NCI-H2196 treated with DMSO at 0.1 percent for 48 hours (cell line): ENCODE results near the gene RBM22.
"Not testable (repeated sequence)": the region's sequence is repeated elsewhere in the genome, so short reads cannot be mapped to it uniquely, and the experiment has no call there.

Experiments used
- DNase-seq: peaks from one replicate; lab custom pipeline; 2025; ENCODE audit not compliant: unreplicated experiment; lab: John Stamatoyannopoulos, UW

Gene RBM22

GRCh38 chr5:150700594-150701377 lies at the start of gene RBM22:
Gene RBM22 (minus strand): TSS chr5:150701062. CDS start chr5:150700985, 77 bp downstream.
- peak; percentile 84 for DNase-seq

GRCh38 chr5:150750469-150750868 lies 49.6 kb upstream of the RBM22 start:
- no peak for DNase-seq

GRCh38 chr5:150743142-150743488 lies 42.3 kb upstream of the RBM22 start:
- not testable (repeated sequence) for DNase-seq

GRCh38 chr5:150742455-150743141 lies 41.7 kb upstream of the RBM22 start:
- DNase-seq: not testable (repeated sequence)

GRCh38 chr5:150740992-150741391 lies 40.1 kb upstream of the RBM22 start:
- no peak for DNase-seq

DNA sequence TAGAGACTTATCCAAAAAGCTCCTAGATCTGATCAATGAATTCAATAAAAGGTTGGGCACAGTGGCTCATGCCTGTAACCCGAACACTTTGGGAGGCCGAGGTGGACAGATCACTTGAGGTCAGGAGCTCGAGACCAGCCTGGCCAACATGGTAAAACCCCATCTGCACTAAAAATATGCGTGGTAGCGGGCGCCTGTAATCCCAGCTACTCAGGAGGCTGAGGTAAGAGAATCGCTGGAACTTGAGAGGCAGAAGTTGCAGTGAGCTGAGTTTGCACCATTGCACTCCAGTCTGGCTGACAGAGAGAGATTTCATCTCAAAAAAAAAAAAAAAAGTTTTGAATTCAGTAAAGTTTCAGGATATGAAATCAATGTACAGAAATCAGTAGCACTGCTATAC lies 38.0 kb upstream of the RBM22 start:
- DNase-seq: no peak

DNA sequence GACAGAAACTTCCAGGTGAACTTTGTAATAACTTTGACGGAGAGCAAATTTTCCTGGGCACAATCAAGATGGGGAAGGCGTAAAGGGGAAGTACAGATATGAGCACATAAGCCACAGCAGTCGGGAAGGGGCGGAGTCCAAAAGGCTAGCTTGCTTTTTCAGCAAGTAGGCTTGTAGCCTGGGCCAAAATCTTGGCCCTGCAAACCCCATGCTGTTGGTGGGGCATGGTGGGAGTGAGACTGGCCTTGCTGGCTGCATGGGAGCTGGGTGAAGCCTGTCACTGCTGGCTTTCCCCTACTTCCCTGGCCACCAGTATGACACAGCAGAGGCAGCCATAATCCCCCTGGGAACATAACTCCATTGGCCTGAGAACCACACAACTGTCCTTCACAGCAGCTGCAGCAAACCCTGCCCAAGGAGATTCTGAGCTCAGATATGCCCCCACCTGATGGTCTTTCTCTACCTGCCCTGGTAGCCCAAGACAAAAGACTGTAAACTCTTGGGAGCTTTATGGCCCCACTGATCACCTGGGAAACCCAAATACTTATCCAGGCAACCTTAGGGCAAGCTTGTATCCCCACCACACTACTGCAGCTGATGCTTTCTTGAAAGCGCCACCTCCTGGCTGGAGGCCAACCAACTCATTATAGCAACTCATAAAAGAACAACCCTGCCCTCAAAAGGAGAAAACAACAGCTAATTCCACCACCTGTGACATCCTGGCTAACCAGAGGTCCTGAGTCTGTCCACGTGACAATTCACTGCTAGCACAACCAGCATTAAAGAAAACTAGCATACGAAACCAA lies 33.9 kb upstream of the RBM22 start:
- no peak for DNase-seq

- DNase-seq: no peak
Observed at GRCh38 chr5:150731669-150732242, 30.9 kb upstream of the RBM22 start.

DNA sequence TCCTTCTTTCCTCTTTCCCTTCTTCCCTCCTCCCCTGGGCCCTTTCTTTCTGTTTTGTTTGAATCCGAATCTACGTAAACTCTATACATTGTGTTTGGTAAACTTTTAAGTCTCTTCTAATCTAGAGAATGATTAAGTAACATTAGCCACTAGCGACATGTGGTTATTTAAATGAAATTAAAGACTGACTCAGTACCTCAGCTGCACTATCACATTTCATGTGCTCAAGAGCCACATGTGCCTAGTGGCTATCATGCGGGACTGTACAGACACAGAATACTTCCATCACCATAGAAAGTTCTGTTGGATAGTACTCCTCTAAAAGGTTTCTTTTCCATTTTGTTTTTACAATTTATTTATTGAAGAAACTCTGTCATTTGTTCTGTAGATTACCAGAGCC lies 29.0 kb upstream of the RBM22 start:
- no peak for DNase-seq

DNA sequence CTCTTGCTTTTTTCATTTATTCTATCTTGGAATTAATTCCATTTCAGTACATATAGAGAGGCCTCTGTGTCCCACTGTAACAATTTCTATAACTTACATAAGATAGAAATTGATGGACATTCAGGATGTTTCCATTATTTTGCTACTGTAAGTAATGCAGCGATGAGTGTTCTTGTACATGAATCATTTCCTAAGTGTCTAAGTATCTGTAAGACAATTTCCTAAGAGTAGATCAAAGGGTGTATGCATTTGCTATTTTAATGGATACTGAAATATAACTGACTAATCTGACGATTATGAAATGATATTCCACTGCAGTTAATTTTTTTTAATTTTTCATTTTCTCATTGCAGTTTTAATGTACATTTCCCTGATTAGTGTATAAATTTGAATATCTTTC lies 23.0 kb upstream of the RBM22 start:
- DNase-seq: no peak

GRCh38 chr5:150710165-150710564 lies 9.3 kb upstream of the RBM22 start:
- no peak for DNase-seq

DNA sequence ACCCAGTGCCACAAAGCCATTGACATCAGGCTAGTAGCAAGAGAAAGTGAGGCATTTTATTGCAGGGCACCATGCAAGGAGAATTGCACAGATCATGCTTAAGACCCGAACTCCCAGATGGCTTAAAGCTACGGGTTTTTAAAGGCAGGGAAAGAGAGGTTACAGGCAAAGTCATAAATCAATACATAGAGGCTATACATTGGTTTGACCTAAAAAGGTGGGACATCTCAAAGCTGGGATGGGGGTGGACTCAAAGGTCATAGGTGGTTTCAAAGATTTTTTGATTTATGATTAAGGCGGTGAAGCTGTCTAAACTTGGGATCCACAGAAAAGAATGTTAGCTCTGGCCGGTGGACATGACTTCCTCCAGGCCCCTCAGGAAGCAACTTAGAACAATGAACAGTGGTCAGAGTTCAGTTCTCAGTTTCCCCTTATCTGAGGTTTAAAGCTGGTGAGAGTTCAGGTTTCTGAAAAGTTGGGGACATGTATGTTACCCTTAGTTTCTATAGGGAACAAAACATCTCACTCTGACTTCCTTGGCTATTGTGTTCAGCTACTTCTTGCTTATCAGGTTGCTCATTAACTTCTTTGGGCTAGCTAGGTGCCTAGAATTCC lies 6.0 kb upstream of the RBM22 start:
- no peak for DNase-seq

DNA sequence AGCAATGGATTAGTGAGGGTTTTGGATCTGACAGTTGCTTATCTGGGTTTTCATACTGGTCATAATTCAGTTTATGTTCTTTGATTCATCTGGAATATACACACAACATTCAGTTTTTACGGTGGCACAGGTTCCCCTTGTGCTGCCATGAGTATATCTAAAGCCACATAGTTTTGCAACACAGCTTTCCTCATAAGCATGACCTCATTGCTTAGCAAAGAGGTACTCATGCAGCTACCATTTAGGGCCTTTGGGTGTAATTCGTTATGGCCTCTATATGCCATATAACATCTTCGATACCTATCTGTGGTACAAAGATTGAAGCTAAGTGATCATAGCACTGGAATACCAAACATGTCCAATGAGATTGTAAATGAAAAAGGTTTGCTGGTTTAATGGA lies 2.9 kb upstream of the RBM22 start:
- no peak for DNase-seq

- DNase-seq: no peak
Observed at GRCh38 chr5:150700246-150700593, 642 bp downstream of the RBM22 start.

GRCh38 chr5:150694612-150695011 lies 6.2 kb downstream of the RBM22 start:
- DNase-seq: no peak

GRCh38 chr5:150692276-150692675 lies 8.6 kb downstream of the RBM22 start:
- no peak for DNase-seq

DNA sequence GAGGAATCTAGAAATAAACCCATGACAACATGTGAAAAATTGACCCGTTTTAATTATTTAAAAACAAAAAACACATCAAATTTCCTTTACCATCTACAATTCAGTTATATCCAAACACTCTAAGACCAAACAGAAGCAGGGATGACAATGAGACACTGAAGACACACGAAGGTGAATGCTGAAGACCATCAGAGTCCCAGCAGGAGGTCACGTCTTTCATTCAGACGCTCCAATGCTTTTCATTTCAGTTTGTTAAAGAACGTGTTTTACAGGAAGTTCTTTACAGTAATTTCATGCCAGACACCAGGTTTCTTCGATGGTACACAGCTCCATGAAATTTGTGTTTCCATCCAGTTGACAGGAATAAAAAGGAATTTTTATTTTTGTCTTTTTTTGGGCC lies 10.1 kb downstream of the RBM22 start:
- DNase-seq: no peak

GRCh38 chr5:150689120-150689519 lies 11.7 kb downstream of the RBM22 start:
- no peak for DNase-seq

DNA sequence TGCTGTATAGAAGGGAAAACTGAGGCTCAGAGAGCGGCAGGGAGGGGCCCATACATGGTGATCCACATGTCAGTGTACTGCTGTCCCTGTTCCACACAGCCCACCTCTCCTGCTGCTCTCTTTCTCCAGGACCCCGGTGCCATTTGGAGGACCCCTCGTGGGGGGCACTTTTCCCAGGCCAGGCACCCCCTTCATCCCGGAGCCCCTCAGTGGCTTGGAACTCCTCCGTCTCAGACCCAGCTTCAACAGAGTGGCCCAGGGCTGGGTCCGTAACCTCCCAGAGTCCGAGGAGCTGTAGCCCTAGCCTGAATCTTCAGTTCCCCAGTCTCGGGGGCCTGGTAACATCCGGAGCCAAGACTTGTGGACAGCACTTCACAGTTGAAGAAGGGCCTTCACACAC lies 24.3 kb downstream of the RBM22 start:
- no peak for DNase-seq

DNA sequence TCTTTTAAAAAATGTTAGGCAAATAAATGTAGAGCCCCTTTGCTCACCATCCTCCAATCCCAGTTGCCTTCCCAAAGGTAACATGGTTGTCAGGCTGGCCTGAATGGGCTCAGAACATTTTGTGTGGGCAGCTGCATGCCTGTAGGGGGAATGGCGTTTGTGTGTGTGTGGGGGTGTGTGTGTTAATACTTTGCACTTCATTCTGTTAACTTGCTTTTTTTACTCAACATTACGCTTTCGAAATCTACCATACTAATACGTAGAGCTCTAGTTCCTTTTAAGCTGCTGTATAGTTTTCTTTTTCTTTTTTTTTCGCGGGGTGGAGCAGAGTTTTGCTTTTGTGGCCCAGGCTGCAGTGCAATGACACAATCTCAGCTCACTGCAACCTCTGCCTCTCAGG lies 25.8 kb downstream of the RBM22 start:
- DNase-seq: no peak

- DNase-seq: no peak
Observed at GRCh38 chr5:150674341-150674821, 26.5 kb downstream of the RBM22 start.
